A549 (cell line): ENCODE measurements around the gene SLC16A9. TPM values are rescaled to one million over a fixed set of nuclear protein-coding genes. Genes with fewer than 3 reads are reported as not detected.

Source experiments
- ATAC-seq, 2 experiments: fragments of 200-7000 bp in 1 of 2; fragments of >200 bp in 1 of 2; cut with Nextera tagmentation in 1 of 2; cut with Tn5 transposase in 1 of 2; 3 replicates each; pipeline versions ENCODE4 v1.8.0 to v1.9.1; 2018 to 2020; ENCODE audit warnings: mild to moderate bottlenecking in 1 of 2, moderate library complexity in 1 of 2
- CTCF ChIA-PET: fragments of 300-600 bp; sonication (Branson Sonifier 250); formaldehyde crosslinking; extraction: SDS; loops from one replicate; lab custom pipeline; 2021; ENCODE audit warnings: antibody characterized with exemption, inconsistent platforms; lab: Yijun Ruan, JAX
- POLR2A ChIA-PET: fragments of 350-600 bp; formaldehyde crosslinking; extraction: SDS; loops from one replicate; lab custom pipeline; 2021; ENCODE audit warnings: antibody characterized with exemption, inconsistent platforms; lab: Yijun Ruan, JAX
- DNase-seq, 2 experiments: peaks; one replicate each; pipeline versions ENCODE4 v3.0.0 to v3.0.0-alpha.2; 2011 to 2016; ENCODE audit warnings: low read depth in 1 of 2, low spot score in 1 of 2
- FAIRE-seq: peaks from 2 replicates; lab custom pipeline; 2011; peaks lifted over from hg19 to GRCh38; lab: Jason Lieb, UNC
- H3K27ac ChIP-seq, 2 experiments: fragments of >200 bp; sonication (Bioruptor Twin); formaldehyde crosslinking; 3 replicates each; pipeline ENCODE4 v1.5.1; 2016 to 2017
- H3K4me1 ChIP-seq: fragments of >200 bp; sonication (Bioruptor Twin); formaldehyde crosslinking; 3 replicates; pipeline ENCODE4 v1.6.1; 2016
- H3K4me2 ChIP-seq: fragments of >200 bp; sonication (Bioruptor Twin); formaldehyde crosslinking; 3 replicates; pipeline ENCODE4 v1.6.1; 2016
- H3K4me3 ChIP-seq: fragments of >200 bp; sonication (Bioruptor Twin); formaldehyde crosslinking; 3 replicates; pipeline ENCODE4 v1.5.1; 2016
- H3K9me3 ChIP-seq: fragments of >200 bp; sonication (Bioruptor Twin); formaldehyde crosslinking; 3 replicates; pipeline ENCODE4 v1.6.1; 2016
- BCL3 ChIP-seq: fragments of >200 bp; sonication (Bioruptor Twin); formaldehyde crosslinking; IDR thresholded peaks from 3 replicates; pipeline ENCODE4 v1.6.1; 2016
- CEBPB ChIP-seq, 2 experiments: fragments of >200 bp in 1 of 2; sonication (Bioruptor Twin) in 1 of 2; formaldehyde crosslinking in 1 of 2; IDR thresholded peaks; 2 replicates each; pipeline ENCODE4 v1.6.1; 2012 to 2016
- CHD4 ChIP-seq: fragments of 200-600 bp; sonication (generic); IDR thresholded peaks from 2 replicates; pipeline ENCODE4 v1.6.1; 2016; ENCODE audit warnings: antibody characterized with exemption, mild to moderate bottlenecking, borderline replicate concordance
- EP300 ChIP-seq, 2 experiments: fragments of >200 bp; sonication (Bioruptor Twin); formaldehyde crosslinking; IDR thresholded peaks; 2 replicates in 1 of 2; 3 replicates in 1 of 2; pipeline ENCODE4 v1.6.1; 2016 to 2017
- ESRRA ChIP-seq: fragments of 150-350 bp; IDR thresholded peaks from 2 replicates; pipeline ENCODE4 v1.6.1; 2014; ENCODE audit warnings: mild to moderate bottlenecking, low read length, borderline replicate concordance
- FOSB ChIP-seq: fragments of 250-450 bp; sonication (Bioruptor Pico); IDR thresholded peaks from 2 replicates; pipeline ENCODE4 v1.5.0; 2020; ENCODE audit warnings: mild to moderate bottlenecking, moderate library complexity
- FOXS1 ChIP-seq: fragments of 250-450 bp; sonication (Bioruptor Pico); IDR thresholded peaks from 2 replicates; pipeline ENCODE4 v1.5.0; 2020; ENCODE audit warnings: mild to moderate bottlenecking, moderate library complexity
- GATA3 ChIP-seq: IDR thresholded peaks from 2 replicates; pipeline ENCODE4 v1.6.1; 2012; ENCODE audit warnings: borderline replicate concordance
- HDAC2 ChIP-seq: fragments of 200-600 bp; sonication (generic); IDR thresholded peaks from 2 replicates; pipeline ENCODE4 v1.6.1; 2016
- HES2 ChIP-seq: fragments of >200 bp; sonication (Bioruptor Twin); formaldehyde crosslinking; IDR thresholded peaks from 2 replicates; pipeline ENCODE4 v1.6.1; 2016
- HEYL ChIP-seq: fragments of 250-450 bp; sonication (Bioruptor Pico); IDR thresholded peaks from 2 replicates; pipeline ENCODE4 v1.8.0; 2021; ENCODE audit warnings: mild to moderate bottlenecking, moderate library complexity
- HOXA7 ChIP-seq: fragments of 250-450 bp; sonication (Bioruptor Pico); IDR thresholded peaks from 2 replicates; pipeline ENCODE4 v1.5.0; 2020; ENCODE audit warnings: mild to moderate bottlenecking, moderate library complexity
- JUNB ChIP-seq: fragments of >200 bp; sonication (Bioruptor Twin); formaldehyde crosslinking; IDR thresholded peaks from 2 replicates; pipeline ENCODE4 v1.6.1; 2016
- KDM1A ChIP-seq: fragments of 200-600 bp; sonication (generic); IDR thresholded peaks from 2 replicates; pipeline ENCODE4 v1.6.1; 2016; ENCODE audit warnings: low read depth, mild to moderate bottlenecking
- MAFK ChIP-seq: fragments of 450-650 bp; IDR thresholded peaks from 2 replicates; pipeline ENCODE4 v1.6.1; 2014; ENCODE audit not compliant: partially characterized antibody
- MAX ChIP-seq: IDR thresholded peaks from 2 replicates; pipeline ENCODE4 v1.6.1; 2012
- MYC ChIP-seq: IDR thresholded peaks from 2 replicates; pipeline ENCODE4 v1.6.1; 2012; ENCODE audit warnings: mild to moderate bottlenecking, inconsistent platforms, low read length, improper control_type of control experiment, borderline replicate concordance
- NPAS2 ChIP-seq: fragments of 250-450 bp; sonication (Bioruptor Pico); IDR thresholded peaks from 2 replicates; pipeline ENCODE4 v1.8.0; 2022; ENCODE audit warnings: mild to moderate bottlenecking, moderate library complexity, borderline replicate concordance
- NR3C1 ChIP-seq: fragments of >200 bp; sonication (Bioruptor Twin); formaldehyde crosslinking; IDR thresholded peaks from 3 replicates; pipeline ENCODE4 v1.6.1; 2017
- SMC3 ChIP-seq: fragments of >200 bp; sonication (Bioruptor Twin); formaldehyde crosslinking; IDR thresholded peaks from 3 replicates; pipeline ENCODE4 v1.6.1; 2018; ENCODE audit warnings: inconsistent platforms
- SREBF2 ChIP-seq: fragments of 450-650 bp; IDR thresholded peaks from 2 replicates; pipeline ENCODE4 v1.6.1; 2014; ENCODE audit warnings: mild to moderate bottlenecking, moderate library complexity
- ZFP36 ChIP-seq: fragments of 450-650 bp; IDR thresholded peaks from 2 replicates; pipeline ENCODE4 v1.6.1; 2014; ENCODE audit warnings: borderline replicate concordance; ENCODE audit not compliant: partially characterized antibody
- ZSCAN20 ChIP-seq: fragments of 250-450 bp; sonication (Bioruptor Pico); IDR thresholded peaks from 2 replicates; pipeline ENCODE4 v1.8.0; 2022; ENCODE audit warnings: mild to moderate bottlenecking, moderate library complexity
- WGBS: methylation state at CpG from one replicate; pipeline ENCODE4 v1.1.6; 2017; ENCODE audit errors: missing lambda C conversion rate; 5-methylcytosine and 5-hydroxymethylcytosine counted together
- polyA plus RNA-seq, 4 experiments: library from polyadenylated mRNA; depleted of rRNA in 3 of 4; stranded (reverse); fragments of >200 nt; fragmentation: RNase III in 1 of 4; extraction: RNeasy Plus Mini Kit Qiagen cat#74134 plus additional on column Dnase treatment in 1 of 4; gene quantifications; 2 replicates in 3 of 4; 3 replicates in 1 of 4; pipeline ENCODE4 v1.2.3, GENCODE V29; 2011 to 2017
- TF ChIP-seq, protein P1 (sequence below): IDR thresholded peaks from 2 replicates; pipeline ENCODE4 v1.6.1; 2012

Gene SLC16A9
- polyA plus RNA-seq, 2 of the 4 experiments (the other 2 are of a cell fraction) = 0.04 to 0.49 TPM

- DNase-seq (no peak), FAIRE-seq (no peak), ATAC-seq (no peak)
- ChIA-PET CTCF (no interaction called here), POLR2A (no interaction called here)
- H3K9me3 ChIP-seq = no peaks in the 10 kb centered on the region
- 42% methylated on average over 5 of the region's 5 CpGs for WGBS
- TF ChIP-seq FOSB (CRISPR knock-in tag) (no peak), KDM1A (no peak), CHD4 (no peak), SMC3 (no peak), HOXA7 (CRISPR knock-in tag) (no peak), ESRRA (no peak), SREBF2 (no peak), MAX (no peak), BCL3 (no peak), NPAS2 (CRISPR knock-in tag) (no peak), HDAC2 (no peak), CEBPB (IDR thresholded peaks at IDR 0.05) (no peak), ZSCAN20 (no peak), MYC (no peak), ZFP36 (no peak), HEYL (CRISPR knock-in tag) (no peak), GATA3 (no peak), JUNB (no peak), NR3C1 (no peak)
- TF ChIP-seq, protein P1, sequence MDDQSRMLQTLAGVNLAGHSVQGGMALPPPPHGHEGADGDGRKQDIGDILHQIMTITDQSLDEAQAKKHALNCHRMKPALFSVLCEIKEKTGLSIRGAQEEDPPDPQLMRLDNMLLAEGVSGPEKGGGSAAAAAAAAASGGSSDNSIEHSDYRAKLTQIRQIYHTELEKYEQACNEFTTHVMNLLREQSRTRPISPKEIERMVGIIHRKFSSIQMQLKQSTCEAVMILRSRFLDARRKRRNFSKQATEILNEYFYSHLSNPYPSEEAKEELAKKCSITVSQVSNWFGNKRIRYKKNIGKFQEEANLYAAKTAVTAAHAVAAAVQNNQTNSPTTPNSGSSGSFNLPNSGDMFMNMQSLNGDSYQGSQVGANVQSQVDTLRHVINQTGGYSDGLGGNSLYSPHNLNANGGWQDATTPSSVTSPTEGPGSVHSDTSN = no peak
- H3K4me2 ChIP-seq = no peak overlapping the region
- no peak overlapping the region for H3K27ac ChIP-seq
- no peak overlapping the region for H3K4me3 ChIP-seq
- no peaks in the 10 kb centered on the region for H3K4me1 ChIP-seq
These were observed 25.6 kb downstream of the SLC16A9 start for GRCh38 chr10:59684006-59684405.

GRCh38 chr10:59682986-59683937 lies 26.4 kb downstream of the SLC16A9 start:
- ChIA-PET POLR2A (no interaction called here), CTCF (interaction anchor here (1.2 kb wide), 1 partner anchor 13 kb away, joined by 3 read pairs; no protein-coding TSS in a partner anchor)
- 76% methylated on average over 2 of the region's 2 CpGs for WGBS
- Histone ChIP-seq H3K4me2 (no peak overlapping the region), H3K4me3 (no peak overlapping the region), H3K9me3 (no peaks in the 10 kb centered on the region), H3K4me1 (no peaks in the 10 kb centered on the region), H3K27ac (no peak overlapping the region)
- ATAC-seq = no peak
- no peak for FAIRE-seq
- DNase-seq = no peak
- TF ChIP-seq EP300 (IDR thresholded peaks at IDR 0.05) (no peak), MAFK (peak; percentile 29), NR3C1 (no peak), FOSB (CRISPR knock-in tag) (no peak), FOXS1 (CRISPR knock-in tag) (no peak), HES2 (no peak)
- TF ChIP-seq, protein P1 = no peak
